HFFc6 (cell line): ENCODE results near the gene CX3CL1. TPM values are rescaled to one million over a fixed set of nuclear protein-coding genes. Genes with fewer than 3 reads are reported as not detected.
"Not testable (repeated sequence)": the region's sequence is repeated elsewhere in the genome, so short reads cannot be mapped to it uniquely, and the experiment has no call there.

Source experiments
- DNase-seq: peaks from one replicate; pipeline ENCODE4 v3.0.0-alpha.2; 2018
- H3K27ac Mint-ChIP-seq: 2 replicates; pipeline ENCODE4 v1.8.0; 2020; ENCODE audit warnings: mild to moderate bottlenecking, mixed read lengths
- H3K27me3 Mint-ChIP-seq: 2 replicates; pipeline ENCODE4 v1.8.0; 2021; ENCODE audit warnings: mild to moderate bottlenecking, moderate library complexity, mixed read lengths; ENCODE audit not compliant: insufficient read depth
- H3K36me3 Mint-ChIP-seq: 2 replicates; pipeline ENCODE4 v1.8.0; 2021; ENCODE audit warnings: low read depth, mixed read lengths
- H3K4me1 Mint-ChIP-seq: 2 replicates; pipeline ENCODE4 v1.8.0; 2020; ENCODE audit warnings: low read depth, mixed read lengths
- H3K4me3 Mint-ChIP-seq: 2 replicates; pipeline ENCODE4 v1.8.0; 2020; ENCODE audit warnings: mild to moderate bottlenecking, moderate library complexity, mixed read lengths
- H3K9me3 Mint-ChIP-seq: 2 replicates; pipeline ENCODE4 v1.8.0; 2020; ENCODE audit warnings: mild to moderate bottlenecking, mixed read lengths
- total RNA-seq, 6 experiments: library from RNA; stranded (reverse); fragmentation: NEBNext Ultra II Directional; extraction: Animal tissue kit (Norgen Biotek cat#: 25700); gene quantifications; 2 replicates in 1 of 6; 3 replicates in 5 of 6; pipeline ENCODE4 v1.2.3, GENCODE V29; 2021
- TF ChIP-seq, protein P1 (sequence below): fragments of 200-600 bp; sonication (generic); IDR thresholded peaks from 2 replicates; pipeline ENCODE4 v1.5.0; 2021; ENCODE audit warnings: antibody characterized with exemption, mild to moderate bottlenecking

CX3CL1 gene
- total RNA-seq, 6 experiments from 2014 or later = not detected

GRCh38 chr16:57333402-57333801 lies 38.9 kb upstream of the CX3CL1 start:
- Mint-ChIP-seq H3K4me1 (no peaks in the 10 kb centered on the region), H3K9me3 (peaks cover 9% of the 10 kb centered on the region), H3K4me3 (no peak overlapping the region), H3K27ac (no peak overlapping the region), H3K27me3 (peaks cover 44% of the 10 kb centered on the region), H3K36me3 (no peaks in the 10 kb centered on the region)
- TF ChIP-seq, protein P1, sequence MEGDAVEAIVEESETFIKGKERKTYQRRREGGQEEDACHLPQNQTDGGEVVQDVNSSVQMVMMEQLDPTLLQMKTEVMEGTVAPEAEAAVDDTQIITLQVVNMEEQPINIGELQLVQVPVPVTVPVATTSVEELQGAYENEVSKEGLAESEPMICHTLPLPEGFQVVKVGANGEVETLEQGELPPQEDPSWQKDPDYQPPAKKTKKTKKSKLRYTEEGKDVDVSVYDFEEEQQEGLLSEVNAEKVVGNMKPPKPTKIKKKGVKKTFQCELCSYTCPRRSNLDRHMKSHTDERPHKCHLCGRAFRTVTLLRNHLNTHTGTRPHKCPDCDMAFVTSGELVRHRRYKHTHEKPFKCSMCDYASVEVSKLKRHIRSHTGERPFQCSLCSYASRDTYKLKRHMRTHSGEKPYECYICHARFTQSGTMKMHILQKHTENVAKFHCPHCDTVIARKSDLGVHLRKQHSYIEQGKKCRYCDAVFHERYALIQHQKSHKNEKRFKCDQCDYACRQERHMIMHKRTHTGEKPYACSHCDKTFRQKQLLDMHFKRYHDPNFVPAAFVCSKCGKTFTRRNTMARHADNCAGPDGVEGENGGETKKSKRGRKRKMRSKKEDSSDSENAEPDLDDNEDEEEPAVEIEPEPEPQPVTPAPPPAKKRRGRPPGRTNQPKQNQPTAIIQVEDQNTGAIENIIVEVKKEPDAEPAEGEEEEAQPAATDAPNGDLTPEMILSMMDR = no peak
- DNase-seq = no peak

GRCh38 chr16:57335366-57335765 lies 36.9 kb upstream of the CX3CL1 start:
- H3K4me3 Mint-ChIP-seq = no peak overlapping the region
- peaks cover 47% of the 10 kb centered on the region for H3K27me3 Mint-ChIP-seq
- peaks cover 9% of the 10 kb centered on the region for H3K9me3 Mint-ChIP-seq

GRCh38 chr16:57341062-57341440 lies 31.2 kb upstream of the CX3CL1 start:
- Mint-ChIP-seq H3K36me3 (no peaks in the 10 kb centered on the region), H3K4me1 (peaks cover 23% of the 10 kb centered on the region), H3K27me3 (peaks cover 40% of the 10 kb centered on the region), H3K9me3 (no peaks in the 10 kb centered on the region; the same call in 1 of the 2 replicates), H3K27ac (peak overlapping the region; percentile 86; the same call in 1 of the 2 replicates), H3K4me3 (no peak overlapping the region; the same call in 1 of the 2 replicates)
- DNase-seq = no peak
- TF ChIP-seq, protein P1 = no peak

More at GRCh38 chr16:57335366-57335765, 36.9 kb upstream of the CX3CL1 start:
- no peak for DNase-seq
- H3K4me1 Mint-ChIP-seq = no peaks in the 10 kb centered on the region
- no peaks in the 10 kb centered on the region for H3K36me3 Mint-ChIP-seq
- no peak overlapping the region for H3K27ac Mint-ChIP-seq
- TF ChIP-seq, protein P1 = no peak

GRCh38 chr16:57341441-57342303 lies 30.6 kb upstream of the CX3CL1 start:
- Mint-ChIP-seq H3K4me1 (peaks cover 23% of the 10 kb centered on the region), H3K4me3 (peak overlapping the region; percentile 49), H3K27me3 (peaks cover 43% of the 10 kb centered on the region), H3K36me3 (no peaks in the 10 kb centered on the region), H3K9me3 (no peaks in the 10 kb centered on the region; the same call in 1 of the 2 replicates), H3K27ac (peak overlapping the region; percentile 86)
- TF ChIP-seq, protein P1 = no peak
- peak; percentile 95 for DNase-seq

- H3K9me3 Mint-ChIP-seq, H3K4me3 Mint-ChIP-seq, H3K36me3 Mint-ChIP-seq, H3K27ac Mint-ChIP-seq, DNase-seq: not testable (repeated sequence)
- H3K27me3 Mint-ChIP-seq = peaks cover 49% of the 10 kb centered on the region
- H3K4me1 Mint-ChIP-seq = peaks cover 23% of the 10 kb centered on the region
These were observed 29.7 kb upstream of the CX3CL1 start for GRCh38 chr16:57342606-57343005.

DNA sequence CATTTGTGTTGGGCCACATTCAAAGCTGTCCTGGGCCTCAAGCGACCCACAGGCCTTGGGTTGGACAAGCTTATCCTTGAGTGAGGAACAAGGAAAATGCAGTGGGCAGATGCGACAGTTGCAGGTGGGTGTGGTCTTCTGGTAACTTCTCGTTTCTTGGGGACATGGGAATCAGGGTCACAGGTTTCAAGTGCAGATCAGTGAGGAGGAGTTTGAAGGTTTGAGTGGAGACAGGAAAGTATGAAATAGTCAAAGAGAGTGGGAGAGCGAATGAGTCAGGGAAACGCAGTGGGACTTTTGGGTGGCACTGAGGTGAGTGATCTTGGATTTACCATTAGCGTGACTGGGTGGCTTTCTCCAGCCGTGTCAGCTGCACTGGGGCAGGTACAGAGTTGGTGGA lies 29.1 kb upstream of the CX3CL1 start:
- Mint-ChIP-seq H3K9me3 (no peaks in the 10 kb centered on the region; the same call in 1 of the 2 replicates), H3K36me3 (no peaks in the 10 kb centered on the region), H3K27me3 (peaks cover 53% of the 10 kb centered on the region), H3K27ac (no peak overlapping the region), H3K4me3 (no peak overlapping the region), H3K4me1 (peaks cover 23% of the 10 kb centered on the region)
- DNase-seq = no peak
- TF ChIP-seq, protein P1 = no peak

- H3K27ac Mint-ChIP-seq, H3K9me3 Mint-ChIP-seq, H3K36me3 Mint-ChIP-seq, DNase-seq, H3K4me3 Mint-ChIP-seq: not testable (repeated sequence)
- Mint-ChIP-seq H3K27me3 (peaks cover 54% of the 10 kb centered on the region), H3K4me1 (peaks cover 23% of the 10 kb centered on the region)
These were observed 28.2 kb upstream of the CX3CL1 start for GRCh38 chr16:57344094-57344493.
